ENCODE results near the gene ADAMTS18. TPM values are rescaled to one million over a fixed set of nuclear protein-coding genes. Genes with fewer than 3 reads are reported as not detected.

Gene ADAMTS18
- total RNA-seq, 4 donors from 2014 or later: 0.20 to 0.79 (median 0.27) TPM; not detected in 1

DNA sequence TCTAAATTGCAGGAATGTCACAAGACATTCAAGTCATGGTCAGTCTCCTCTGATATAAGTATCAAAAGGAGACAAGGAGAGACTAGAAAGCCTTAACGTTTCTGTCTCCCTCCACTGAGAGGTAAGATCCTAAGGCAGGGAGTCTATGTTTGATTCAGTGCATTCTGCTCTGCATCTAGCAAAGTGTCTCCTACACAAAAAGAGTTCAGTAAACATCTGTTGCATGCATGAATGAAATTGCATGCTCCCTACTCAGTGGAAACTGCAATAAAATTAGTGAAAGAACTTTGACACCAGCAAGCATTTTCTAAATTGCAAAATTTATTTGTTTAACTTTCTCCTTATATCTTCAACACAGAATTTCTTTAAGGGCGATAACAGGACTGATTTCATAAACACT lies 111.1 kb downstream of the ADAMTS18 start:
- Histone ChIP-seq H3K4me3 (no peak overlapping the region), H3K27me3 (peaks cover 3% of the 10 kb centered on the region), H3K9me3 (no peaks in the 10 kb centered on the region), H3K27ac (no peak overlapping the region), H3K4me1 (no peaks in the 10 kb centered on the region), H3K36me3 (no peaks in the 10 kb centered on the region)
- in situ Hi-C loops (cut with MboI; ENCODE audit: low pct_ligation_motif_present in 1 of 4, low pct_unique_long_range_greater_than_20kb in 1 of 4, low sequenced_read_pairs in 3 of 4): no loop called here
- DNase-seq: no peak
- TF ChIP-seq EP300 (IDR thresholded peaks at IDR 0.05; ENCODE audit: low read depth): no peak
- TF ChIP-seq, protein P1, sequence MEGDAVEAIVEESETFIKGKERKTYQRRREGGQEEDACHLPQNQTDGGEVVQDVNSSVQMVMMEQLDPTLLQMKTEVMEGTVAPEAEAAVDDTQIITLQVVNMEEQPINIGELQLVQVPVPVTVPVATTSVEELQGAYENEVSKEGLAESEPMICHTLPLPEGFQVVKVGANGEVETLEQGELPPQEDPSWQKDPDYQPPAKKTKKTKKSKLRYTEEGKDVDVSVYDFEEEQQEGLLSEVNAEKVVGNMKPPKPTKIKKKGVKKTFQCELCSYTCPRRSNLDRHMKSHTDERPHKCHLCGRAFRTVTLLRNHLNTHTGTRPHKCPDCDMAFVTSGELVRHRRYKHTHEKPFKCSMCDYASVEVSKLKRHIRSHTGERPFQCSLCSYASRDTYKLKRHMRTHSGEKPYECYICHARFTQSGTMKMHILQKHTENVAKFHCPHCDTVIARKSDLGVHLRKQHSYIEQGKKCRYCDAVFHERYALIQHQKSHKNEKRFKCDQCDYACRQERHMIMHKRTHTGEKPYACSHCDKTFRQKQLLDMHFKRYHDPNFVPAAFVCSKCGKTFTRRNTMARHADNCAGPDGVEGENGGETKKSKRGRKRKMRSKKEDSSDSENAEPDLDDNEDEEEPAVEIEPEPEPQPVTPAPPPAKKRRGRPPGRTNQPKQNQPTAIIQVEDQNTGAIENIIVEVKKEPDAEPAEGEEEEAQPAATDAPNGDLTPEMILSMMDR (IDR thresholded peaks at IDR 0.05): no peak
- TF ChIP-seq POLR2A (IDR thresholded peaks at IDR 0.05): no peak
- no peak for TF ChIP-seq POLR2AphosphoS5 (IDR thresholded peaks at IDR 0.05)
- WGBS, 2 donors (ENCODE audit: low coverage in 1 of 2): 18 to 21% methylated on average over 2 of the region's 2 CpGs
- intact Hi-C loops (cut with DNase I; ENCODE audit: low total_unique reads): no loop called here

DNA sequence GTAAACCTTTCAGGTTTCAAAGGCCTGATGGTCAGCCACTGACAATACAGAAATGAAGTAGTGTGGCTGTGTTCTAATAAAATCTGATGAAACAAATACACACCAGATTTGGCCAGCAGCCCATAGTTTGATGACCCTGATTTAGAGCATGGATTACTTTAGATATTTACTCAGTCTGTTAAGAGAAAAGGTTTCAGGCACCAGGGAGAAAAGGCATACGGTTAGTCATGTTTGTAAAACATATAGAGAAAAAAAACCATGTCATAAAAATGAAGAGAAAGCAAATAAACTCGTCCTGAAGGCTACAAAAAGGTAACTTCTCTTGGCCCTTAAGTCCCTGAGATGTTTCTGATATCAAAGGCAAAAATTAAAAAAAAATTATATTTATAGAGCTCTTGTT lies 112.1 kb downstream of the ADAMTS18 start:
- intact Hi-C loops (cut with DNase I; ENCODE audit: low total_unique reads) (no loop called here), in situ Hi-C loops (cut with MboI; ENCODE audit: low pct_ligation_motif_present in 1 of 4, low pct_unique_long_range_greater_than_20kb in 1 of 4, low sequenced_read_pairs in 3 of 4) (no loop called here)
- Histone ChIP-seq H3K4me1 (no peaks in the 10 kb centered on the region), H3K4me3 (no peak overlapping the region), H3K9me3 (no peaks in the 10 kb centered on the region), H3K27me3 (peaks cover 3% of the 10 kb centered on the region), H3K27ac (no peak overlapping the region), H3K36me3 (no peaks in the 10 kb centered on the region)
- TF ChIP-seq EP300 (IDR thresholded peaks at IDR 0.05; ENCODE audit: low read depth): no peak
- TF ChIP-seq, protein P1 (IDR thresholded peaks at IDR 0.05): no peak
- 19 to 24% methylated on average over 2 of the region's 2 CpGs for WGBS, 2 donors (ENCODE audit: low coverage in 1 of 2)
- DNase-seq: no peak

DNA sequence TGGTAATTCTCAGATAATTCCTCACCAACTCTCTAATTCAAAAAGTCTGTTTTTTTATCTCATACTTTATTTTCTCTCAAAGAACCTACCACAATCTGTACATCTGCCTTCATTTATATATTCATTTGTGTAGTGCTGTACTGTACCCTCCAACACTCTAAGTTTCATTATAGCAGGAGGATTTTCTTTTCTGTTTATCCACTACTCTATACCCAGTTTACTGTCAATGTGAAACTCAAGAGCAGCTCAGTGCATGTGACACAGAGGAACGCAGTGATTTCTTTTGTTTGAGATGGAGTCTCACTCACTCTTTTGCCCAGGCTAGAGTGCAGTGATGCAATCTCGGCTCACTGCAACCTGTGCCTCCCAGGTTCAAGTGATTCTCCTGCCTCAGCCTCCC lies 117.8 kb downstream of the ADAMTS18 start:
- WGBS, 2 donors (ENCODE audit: low coverage in 1 of 2): 78% methylated on average over 2 of the region's 2 CpGs; no CpG with 5 or more reads in 1 of the 2 donors
- intact Hi-C loops (cut with DNase I; ENCODE audit: low total_unique reads) (no loop called here), in situ Hi-C loops (cut with MboI; ENCODE audit: low pct_ligation_motif_present in 1 of 4, low pct_unique_long_range_greater_than_20kb in 1 of 4, low sequenced_read_pairs in 3 of 4) (no loop called here)
- H3K27me3 ChIP-seq: no peaks in the 10 kb centered on the region
- H3K27ac ChIP-seq: no peak overlapping the region
- no peaks in the 10 kb centered on the region for H3K36me3 ChIP-seq
- TF ChIP-seq EP300 (IDR thresholded peaks at IDR 0.05; ENCODE audit: low read depth) (no peak), POLR2AphosphoS5 (IDR thresholded peaks at IDR 0.05) (no peak), POLR2A (IDR thresholded peaks at IDR 0.05) (no peak)
- TF ChIP-seq, protein P1 (IDR thresholded peaks at IDR 0.05): no peak
- no peaks in the 10 kb centered on the region for H3K4me1 ChIP-seq
- no peak overlapping the region for H3K4me3 ChIP-seq
- no peak for DNase-seq
- no peaks in the 10 kb centered on the region for H3K9me3 ChIP-seq

DNA sequence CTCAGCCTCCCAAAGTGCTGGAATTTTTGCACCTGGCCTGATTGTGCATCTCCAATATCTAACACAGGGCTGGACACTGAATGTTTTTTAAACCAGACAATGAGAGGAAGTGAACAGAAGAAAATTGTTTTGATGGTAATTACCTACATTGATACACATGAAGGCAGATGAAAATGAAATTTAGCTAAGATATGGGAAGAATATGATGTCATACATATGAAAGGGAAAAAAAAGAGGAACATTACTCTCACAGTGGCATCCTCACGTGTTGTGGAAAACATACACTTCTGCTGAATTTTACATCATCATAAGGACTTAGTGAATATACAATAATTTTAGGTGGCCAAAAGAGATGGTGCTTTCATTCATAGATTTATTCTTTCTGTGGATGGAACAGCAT lies 124.0 kb downstream of the ADAMTS18 start:
- no peak overlapping the region for H3K27ac ChIP-seq
- intact Hi-C loops (cut with DNase I; ENCODE audit: low total_unique reads): no loop called here
- no peaks in the 10 kb centered on the region for H3K36me3 ChIP-seq
- TF ChIP-seq, protein P1 (IDR thresholded peaks at IDR 0.05): no peak
- TF ChIP-seq POLR2A (IDR thresholded peaks at IDR 0.05) (no peak), POLR2AphosphoS5 (IDR thresholded peaks at IDR 0.05) (no peak), EP300 (IDR thresholded peaks at IDR 0.05; ENCODE audit: low read depth) (no peak)
- in situ Hi-C loops (cut with MboI; ENCODE audit: low pct_ligation_motif_present in 1 of 4, low pct_unique_long_range_greater_than_20kb in 1 of 4, low sequenced_read_pairs in 3 of 4): no loop called here
- no peaks in the 10 kb centered on the region for H3K9me3 ChIP-seq
- WGBS, 2 donors (ENCODE audit: low coverage in 1 of 2): 43 to 44% methylated on average over 1 of the region's 1 CpG
- H3K27me3 ChIP-seq: peaks cover 6% of the 10 kb centered on the region
- no peak overlapping the region for H3K4me3 ChIP-seq
- no peak for DNase-seq
- no peaks in the 10 kb centered on the region for H3K4me1 ChIP-seq
